HepG2 (cell line): ENCODE measurements around the gene FOXK2. TPM values are rescaled to one million over a fixed set of nuclear protein-coding genes. Genes with fewer than 3 reads are reported as not detected.
A peak's percentile ranks its signal among the peaks of the same experiment; 100 is the strongest.

Experiments used
- CERS6 ChIP-seq: sonication (generic); formaldehyde crosslinking; IDR thresholded peaks from 2 replicates; pipeline ENCODE4 v1.5.0; 2020; ENCODE audit warnings: missing genetic modification reagents
- MAFK ChIP-seq, 2 experiments: IDR thresholded peaks in 1 of 2; conservative IDR thresholded peaks in 1 of 2; 2 replicates each; pipeline ENCODE4 v1.6.1; 2011; ENCODE audit warnings: improper control_type of control experiment in 2 of 2, low read length in 2 of 2
- MIER2 ChIP-seq: IDR thresholded peaks from 2 replicates; pipeline ENCODE4 v1.6.1; 2016; ENCODE audit warnings: missing biosample characterization, missing genetic modification reagents
- MTA3 ChIP-seq: sonication (generic); formaldehyde crosslinking; IDR thresholded peaks from 2 replicates; pipeline ENCODE4 v1.4.0; 2020; ENCODE audit warnings: missing genetic modification reagents
- NFE2L1 ChIP-seq: sonication (generic); formaldehyde crosslinking; IDR thresholded peaks from 2 replicates; pipeline ENCODE4 v1.4.0; 2020; ENCODE audit warnings: missing genetic modification reagents, mild to moderate bottlenecking, borderline replicate concordance
- NRL ChIP-seq: sonication (generic); formaldehyde crosslinking; IDR thresholded peaks from 2 replicates; pipeline ENCODE4 v1.5.0; 2020; ENCODE audit warnings: missing genetic modification reagents, mild to moderate bottlenecking, moderate library complexity, borderline replicate concordance
- REL ChIP-seq: sonication (generic); formaldehyde crosslinking; conservative IDR thresholded peaks from 2 replicates; pipeline ENCODE4 v1.8.0; 2022; ENCODE audit warnings: mild to moderate bottlenecking, missing genetic modification reagents, moderate library complexity
- RORA ChIP-seq: sonication (generic); formaldehyde crosslinking; IDR thresholded peaks from 2 replicates; pipeline ENCODE4 v1.5.0; 2020; ENCODE audit warnings: mild to moderate bottlenecking, missing genetic modification reagents, moderate library complexity
- SOX13 ChIP-seq, 3 experiments: fragments of 450-650 bp in 1 of 3; sonication (generic) in 1 of 3; formaldehyde crosslinking in 1 of 3; IDR thresholded peaks in 2 of 3; conservative IDR thresholded peaks in 1 of 3; 2 replicates each; pipeline versions ENCODE4 v1.5.0 to v1.6.1; 2016 to 2020; ENCODE audit warnings: antibody characterized with exemption in 1 of 3, mild to moderate bottlenecking in 1 of 3, missing compliant biosample characterization in 1 of 3, missing genetic modification reagents in 1 of 3, moderate library complexity in 1 of 3
- SOX5 ChIP-seq: IDR thresholded peaks from 2 replicates; pipeline ENCODE4 v1.6.1; 2016; ENCODE audit warnings: borderline replicate concordance
- USF2 ChIP-seq, 2 experiments: sonication (generic) in 1 of 2; formaldehyde crosslinking in 1 of 2; IDR thresholded peaks; 2 replicates each; pipeline versions ENCODE4 v1.5.1 to v1.6.1; 2011 to 2020; ENCODE audit warnings: borderline replicate concordance in 1 of 2, low read depth in 1 of 2, low read length in 1 of 2, mild to moderate bottlenecking in 1 of 2, missing genetic modification reagents in 1 of 2, moderate library complexity in 1 of 2
- ZBTB39 ChIP-seq: sonication (generic); formaldehyde crosslinking; IDR thresholded peaks from 2 replicates; pipeline ENCODE4 v1.5.0; 2020; ENCODE audit warnings: missing genetic modification reagents
- ZBTB7A ChIP-seq: sonication (generic); formaldehyde crosslinking; IDR thresholded peaks from 2 replicates; pipeline ENCODE4 v1.8.0; 2022; ENCODE audit warnings: mild to moderate bottlenecking, missing genetic modification reagents
- ZFP62 ChIP-seq: sonication (generic); formaldehyde crosslinking; IDR thresholded peaks from 2 replicates; pipeline ENCODE4 v1.4.0; 2020; ENCODE audit warnings: missing genetic modification reagents
- ZMYM3 ChIP-seq: sonication (generic); formaldehyde crosslinking; IDR thresholded peaks from 2 replicates; pipeline ENCODE4 v1.5.1; 2020; ENCODE audit warnings: mild to moderate bottlenecking, missing genetic modification reagents
- ZNF431 ChIP-seq: sonication (generic); formaldehyde crosslinking; IDR thresholded peaks from 2 replicates; pipeline ENCODE4 v1.9.0; 2022; ENCODE audit warnings: missing genetic modification reagents, low read depth, mild to moderate bottlenecking, borderline replicate concordance
- ZNF687 ChIP-seq: sonication (generic); formaldehyde crosslinking; IDR thresholded peaks from 2 replicates; pipeline ENCODE4 v1.5.1; 2020; ENCODE audit warnings: mild to moderate bottlenecking, missing genetic modification reagents, moderate library complexity
- polyA plus RNA-seq, 8 experiments: library from polyadenylated mRNA; depleted of rRNA in 3 of 8; stranded (reverse) in 7 of 8; unstranded in 1 of 8; fragments of >200 nt; fragmentation: Illumina TruSeq in 4 of 8; extraction: Trizol in 4 of 8; gene quantifications; 2 replicates each; pipeline versions ENCODE4 v1.2.1 to v1.2.3, GENCODE V29; 2011 to 2016; ENCODE audit warnings: low read depth in 4 of 8, missing spikeins in 1 of 8, mixed read lengths in 1 of 8; ENCODE audit not compliant: insufficient read depth in 1 of 8
- total RNA-seq, 5 experiments: library from RNA; depleted of rRNA; stranded (reverse); fragments of >200 nt; fragmentation: Illumina TruSeq; extraction: Trizol; gene quantifications; 2 replicates each; pipeline ENCODE4 v1.2.3, GENCODE V29; 2016; ENCODE audit warnings: low read depth in 1 of 5

FOXK2 gene
- total and polyA plus RNA-seq, 2 of the 13 experiments (the other 11 are each of a cell fraction or from before 2014, with no cell fraction given): 67.1 to 67.2 TPM

GRCh38 chr17:82503728-82504308, 15.7 kb upstream of the FOXK2 start (continued):
- TF ChIP-seq ZNF687 (CRISPR knock-in tag): peak; percentile 100
- TF ChIP-seq CERS6 (CRISPR knock-in tag): no peak
- 0 out of 2 replicates have a peak, but pooled peaks have one; percentile 28 for TF ChIP-seq ZBTB39 (CRISPR knock-in tag)
- no peak for TF ChIP-seq RORA (CRISPR knock-in tag)
- TF ChIP-seq ZFP62: no peak
- TF ChIP-seq NRL (CRISPR knock-in tag): peak; percentile 90; the same call in 1 of the 2 replicates
- no peak for TF ChIP-seq MIER2 (CRISPR knock-in tag)
- no peak for TF ChIP-seq MTA3
- TF ChIP-seq NFE2L1 (CRISPR knock-in tag): no peak
- TF ChIP-seq SOX13 (IDR thresholded peaks at IDR 0.05): no peak
- peak in 1 of 2 experiments; percentile 54; a peak in 1 of 4 replicates for TF ChIP-seq SOX13 (CRISPR knock-in tag; conservative IDR thresholded peaks at IDR 0.05 in 1 of 2, IDR thresholded peaks at IDR 0.05 in 1 of 2)
- 0 out of 2 replicates have a peak, but pooled peaks have one; percentile 54 for TF ChIP-seq REL (CRISPR knock-in tag)
- TF ChIP-seq ZNF431 (CRISPR knock-in tag): peak; percentile 63; the same call in 1 of the 2 replicates
- peak; percentile 62; the same call in 1 of the 2 replicates for TF ChIP-seq ZMYM3
- TF ChIP-seq MAFK (conservative IDR thresholded peaks at IDR 0.05 in 1 of 2, IDR thresholded peaks at IDR 0.05 in 1 of 2; ENCODE audit: low read length in 2 of 2): no peak
- peak; percentile 45; the same call in 1 of the 2 replicates for TF ChIP-seq SOX5
- no peak for TF ChIP-seq USF2 (IDR thresholded peaks at IDR 0.05; ENCODE audit: low read depth, low read length)
- no peak for TF ChIP-seq USF2 (CRISPR knock-in tag; IDR thresholded peaks at IDR 0.05; ENCODE audit: borderline replicate concordance)
- TF ChIP-seq ZBTB7A: peak; percentile 90
